ENCODE data around the gene COPB1.

The COPB1 gene

DNA sequence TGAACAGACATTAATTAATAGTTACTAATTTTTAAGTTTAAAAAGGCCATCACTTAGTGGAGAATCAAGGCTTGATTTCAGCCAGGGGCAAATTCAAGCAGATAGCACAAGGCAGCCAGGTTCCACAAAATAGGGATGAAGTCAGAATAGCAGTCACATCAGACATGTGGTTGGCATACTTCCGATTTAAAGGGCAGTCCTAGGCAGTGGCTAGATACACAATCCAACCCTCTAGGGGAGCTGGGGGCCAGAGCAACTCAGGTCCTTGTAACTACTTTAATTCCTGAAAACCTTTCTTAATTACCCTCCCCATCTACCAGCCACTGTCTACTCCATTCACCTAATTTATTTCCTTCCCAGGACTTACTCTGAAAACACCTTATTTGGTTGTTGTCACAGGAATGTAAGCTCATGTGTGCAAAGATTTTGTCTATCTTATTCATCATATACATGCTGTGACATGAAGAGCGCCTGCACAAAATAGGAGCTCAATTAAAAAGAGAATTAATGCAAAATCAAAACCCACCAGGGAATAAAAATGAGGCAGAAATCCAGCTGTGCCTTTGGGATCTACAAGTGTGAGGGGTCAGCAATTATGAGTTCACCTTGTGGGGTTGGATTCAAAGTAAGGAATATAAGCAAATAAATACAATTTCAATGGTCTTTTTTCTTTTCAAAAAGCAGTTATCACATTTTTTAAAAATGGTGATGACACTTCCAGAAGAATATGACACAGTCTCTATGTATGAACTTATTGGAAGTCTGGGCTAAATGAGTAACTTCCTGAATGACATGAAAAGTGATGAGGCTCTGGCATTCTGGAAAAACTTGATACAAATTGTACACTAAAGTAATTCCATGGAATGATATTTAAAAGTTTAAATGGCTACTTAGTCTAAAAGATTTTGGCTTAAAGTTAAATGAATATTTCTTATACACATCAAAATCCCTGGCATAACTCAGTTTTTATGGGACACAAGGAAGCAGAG is 53.8 kb downstream of the COPB1 start:
- no peak for TF ChIP-seq CTCF (IDR thresholded peaks at IDR 0.05)
- H3K9me3 ChIP-seq (ENCODE audit: control insufficient read depth, low read length): no peaks in the 10 kb centered on the region
- H3K27ac ChIP-seq: no peak overlapping the region
- H3K79me2 ChIP-seq: no peaks in the 10 kb centered on the region
- H3K4me1 ChIP-seq: no peaks in the 10 kb centered on the region
- H3K27me3 ChIP-seq (ENCODE audit: control insufficient read depth, insufficient read depth, low read length): no peaks in the 10 kb centered on the region
- no peak overlapping the region for H2AFZ ChIP-seq
- H3K4me2 ChIP-seq (ENCODE audit: low read length): no peak overlapping the region
- no peaks in the 10 kb centered on the region for H3K36me3 ChIP-seq (ENCODE audit: control insufficient read depth, insufficient read depth, low read length)
- H3K4me3 ChIP-seq (ENCODE audit: low read depth, low read length): no peak overlapping the region
- no peak overlapping the region for H3K9ac ChIP-seq

- Histone ChIP-seq H3K9me3 (ENCODE audit: control insufficient read depth, low read length) (no peaks in the 10 kb centered on the region), H3K36me3 (ENCODE audit: control insufficient read depth, insufficient read depth, low read length) (no peaks in the 10 kb centered on the region), H3K9ac (no peak overlapping the region), H3K4me2 (ENCODE audit: low read length) (no peak overlapping the region), H3K79me2 (no peaks in the 10 kb centered on the region), H3K27me3 (ENCODE audit: control insufficient read depth, insufficient read depth, low read length) (no peaks in the 10 kb centered on the region), H3K4me1 (no peaks in the 10 kb centered on the region), H3K27ac (no peak overlapping the region), H3K4me3 (ENCODE audit: low read depth, low read length) (no peak overlapping the region), H2AFZ (no peak overlapping the region)
- no peak for TF ChIP-seq CTCF (IDR thresholded peaks at IDR 0.05)
Measured at GRCh38 chr11:14444441-14445189, 55.0 kb downstream of the COPB1 start.

DNA sequence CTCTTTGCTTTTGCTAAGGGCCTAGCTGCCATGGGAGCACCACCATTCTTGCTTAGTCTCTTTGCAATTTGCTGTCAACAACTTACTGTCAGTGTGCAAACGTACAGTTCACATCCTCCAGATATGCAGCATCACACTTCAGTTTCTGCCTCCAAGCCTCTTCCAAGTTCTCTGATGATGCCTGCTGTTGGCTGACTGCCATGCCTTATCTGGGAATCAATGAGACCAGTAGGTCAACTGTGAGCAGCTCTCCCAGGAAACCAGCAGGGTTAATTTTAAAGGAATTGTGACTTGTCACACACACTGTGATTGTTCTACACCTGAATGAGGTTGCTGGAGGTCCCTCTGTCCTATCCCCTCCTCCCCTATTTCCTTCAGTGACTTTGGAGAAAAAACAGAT is 56.0 kb downstream of the COPB1 start:
- no peak overlapping the region for H3K9ac ChIP-seq
- no peak overlapping the region for H2AFZ ChIP-seq
- no peaks in the 10 kb centered on the region for H3K79me2 ChIP-seq
- no peak overlapping the region for H3K4me3 ChIP-seq (ENCODE audit: low read depth, low read length)
- H3K4me1 ChIP-seq: no peaks in the 10 kb centered on the region
- no peak overlapping the region for H3K27ac ChIP-seq
- H3K36me3 ChIP-seq (ENCODE audit: control insufficient read depth, insufficient read depth, low read length): no peaks in the 10 kb centered on the region
- TF ChIP-seq CTCF (IDR thresholded peaks at IDR 0.05): no peak
- H3K9me3 ChIP-seq (ENCODE audit: control insufficient read depth, low read length): no peaks in the 10 kb centered on the region
- no peak overlapping the region for H3K4me2 ChIP-seq (ENCODE audit: low read length)
- no peaks in the 10 kb centered on the region for H3K27me3 ChIP-seq (ENCODE audit: control insufficient read depth, insufficient read depth, low read length)

- H3K27ac ChIP-seq: no peak overlapping the region
- no peaks in the 10 kb centered on the region for H3K27me3 ChIP-seq (ENCODE audit: control insufficient read depth, insufficient read depth, low read length)
- H3K9me3 ChIP-seq (ENCODE audit: control insufficient read depth, low read length): no peaks in the 10 kb centered on the region
- H3K4me2 ChIP-seq (ENCODE audit: low read length): no peak overlapping the region
- H2AFZ ChIP-seq: no peak overlapping the region
- no peak for TF ChIP-seq CTCF (IDR thresholded peaks at IDR 0.05)
- H3K4me3 ChIP-seq (ENCODE audit: low read depth, low read length): no peak overlapping the region
- H3K79me2 ChIP-seq: no peaks in the 10 kb centered on the region
- no peak overlapping the region for H3K9ac ChIP-seq
- no peaks in the 10 kb centered on the region for H3K36me3 ChIP-seq (ENCODE audit: control insufficient read depth, insufficient read depth, low read length)
- H3K4me1 ChIP-seq: no peaks in the 10 kb centered on the region
Measured at GRCh38 chr11:14435717-14436512, 63.7 kb downstream of the COPB1 start.
